Stimulated activated CD8-positive, alpha-beta memory T cell treated with anti-CD3 and anti-CD28 coated beads, Interleukin-12 subunit alpha, Interleukin-12 subunit beta, amount 100 ng/mL, for 1 hour (primary cell): Measurements from ENCODE around the gene SKP1.
A peak's percentile ranks its signal among the peaks of the same experiment; 100 is the strongest.

Experiments used
- DNase-seq: peaks from one replicate; pipeline ENCODE4 v3.0.0-alpha.2; 2020; ENCODE audit warnings: low read depth

SKP1 gene

DNA sequence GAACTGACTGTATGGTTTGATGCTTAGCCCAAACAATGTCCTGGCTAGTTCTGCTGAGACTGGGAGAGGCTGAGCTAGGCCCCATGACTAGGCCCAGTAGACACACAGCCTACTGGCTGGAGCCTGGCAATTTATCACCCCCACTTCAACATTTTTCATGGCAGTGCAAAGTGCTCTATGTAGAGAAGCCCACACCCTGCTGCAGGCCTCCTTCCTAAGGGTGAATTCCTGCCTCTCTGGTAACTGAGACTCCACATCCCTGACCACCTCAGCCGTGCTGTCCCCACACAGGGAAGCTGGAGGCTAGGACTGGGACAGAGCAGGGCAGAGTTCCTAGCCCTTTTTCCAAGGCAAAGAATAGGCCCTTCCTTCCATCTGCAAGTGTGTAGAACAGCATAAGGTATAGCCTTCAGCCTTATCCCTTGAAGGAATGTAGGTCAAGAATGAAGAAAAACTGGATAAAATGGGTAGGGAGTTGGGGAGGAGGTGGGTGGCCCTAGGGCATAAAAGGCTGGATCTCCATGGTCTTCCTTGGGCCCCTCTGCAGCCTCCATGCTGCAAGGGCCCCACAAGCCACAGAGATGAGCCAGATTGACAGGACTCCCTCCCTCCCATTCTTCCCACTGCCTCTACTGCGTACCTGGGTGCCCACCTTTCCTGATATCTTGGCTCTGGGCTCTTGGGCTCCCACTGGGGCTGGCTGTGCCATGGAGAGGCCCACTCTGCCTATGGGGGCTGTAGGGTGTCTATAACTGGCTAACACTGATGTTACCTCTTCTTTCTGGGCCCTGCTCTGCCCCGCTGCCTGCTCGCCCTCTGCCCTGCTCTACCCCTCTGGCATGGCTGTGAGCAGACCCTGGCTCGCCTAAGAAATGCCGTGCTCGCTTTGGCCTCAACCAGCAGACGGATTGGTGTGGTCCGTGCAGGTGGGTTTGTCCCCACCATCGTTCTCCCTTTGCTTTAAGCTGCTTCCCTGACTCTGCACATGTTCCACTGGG is 32.5 kb downstream of the SKP1 start:
- no peak for DNase-seq

DNA sequence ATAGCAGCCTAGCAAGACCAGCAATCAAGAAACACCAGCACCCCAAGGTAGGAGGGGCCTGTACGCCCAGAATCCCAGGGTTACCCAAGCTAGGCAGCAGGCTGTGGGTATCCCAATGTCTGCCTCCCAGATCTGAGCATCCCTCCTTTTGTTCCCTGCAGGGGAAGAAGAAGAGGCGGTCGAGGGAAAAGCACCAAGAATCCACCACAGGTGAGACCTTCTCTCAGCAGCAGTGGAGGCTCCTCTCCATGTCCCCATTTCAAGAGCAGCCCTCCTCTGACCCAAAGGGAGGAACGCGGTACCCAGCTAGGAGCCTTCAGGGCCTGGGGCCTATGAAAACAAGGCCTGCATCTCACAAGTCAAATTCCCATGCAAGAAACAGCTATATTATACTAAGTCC is 33.3 kb downstream of the SKP1 start:
- no peak for DNase-seq

DNA sequence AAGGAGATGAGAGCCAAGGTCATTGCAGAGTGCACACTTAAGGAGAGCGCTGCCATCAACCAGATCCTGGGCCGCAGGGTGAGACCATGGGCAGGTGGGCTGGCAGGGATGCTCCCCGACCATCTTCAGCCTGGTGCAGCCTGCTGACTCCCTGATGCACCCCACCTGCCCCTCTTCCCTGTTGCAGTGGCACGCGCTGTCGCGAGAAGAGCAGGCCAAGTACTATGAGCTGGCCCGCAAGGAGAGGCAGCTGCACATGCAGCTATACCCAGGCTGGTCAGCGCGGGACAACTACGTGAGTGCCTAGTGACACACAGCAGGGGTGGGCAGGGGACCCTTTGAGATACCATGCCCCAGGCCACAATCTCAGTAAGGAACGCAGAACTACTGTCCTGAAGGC is 33.9 kb downstream of the SKP1 start:
- no peak for DNase-seq

DNA sequence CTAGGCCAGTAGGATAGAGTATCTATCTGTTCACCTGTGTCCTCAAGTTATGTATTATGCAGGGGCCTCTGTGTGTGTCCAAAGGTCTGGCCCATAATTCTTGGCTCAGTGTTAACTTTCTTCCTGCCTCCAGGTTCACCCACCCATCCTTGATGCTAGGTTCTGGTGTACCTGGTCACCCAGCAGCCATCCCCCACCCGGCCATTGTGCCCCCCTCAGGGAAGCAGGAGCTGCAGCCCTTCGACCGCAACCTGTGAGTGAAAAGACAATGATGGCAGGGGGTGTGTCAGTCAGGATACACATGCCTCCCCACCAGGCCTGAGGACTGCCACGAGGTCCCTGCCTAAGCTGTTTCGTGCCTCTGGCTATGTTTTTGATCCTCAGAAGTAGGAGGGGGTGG is 34.7 kb downstream of the SKP1 start:
- DNase-seq: no peak

DNA sequence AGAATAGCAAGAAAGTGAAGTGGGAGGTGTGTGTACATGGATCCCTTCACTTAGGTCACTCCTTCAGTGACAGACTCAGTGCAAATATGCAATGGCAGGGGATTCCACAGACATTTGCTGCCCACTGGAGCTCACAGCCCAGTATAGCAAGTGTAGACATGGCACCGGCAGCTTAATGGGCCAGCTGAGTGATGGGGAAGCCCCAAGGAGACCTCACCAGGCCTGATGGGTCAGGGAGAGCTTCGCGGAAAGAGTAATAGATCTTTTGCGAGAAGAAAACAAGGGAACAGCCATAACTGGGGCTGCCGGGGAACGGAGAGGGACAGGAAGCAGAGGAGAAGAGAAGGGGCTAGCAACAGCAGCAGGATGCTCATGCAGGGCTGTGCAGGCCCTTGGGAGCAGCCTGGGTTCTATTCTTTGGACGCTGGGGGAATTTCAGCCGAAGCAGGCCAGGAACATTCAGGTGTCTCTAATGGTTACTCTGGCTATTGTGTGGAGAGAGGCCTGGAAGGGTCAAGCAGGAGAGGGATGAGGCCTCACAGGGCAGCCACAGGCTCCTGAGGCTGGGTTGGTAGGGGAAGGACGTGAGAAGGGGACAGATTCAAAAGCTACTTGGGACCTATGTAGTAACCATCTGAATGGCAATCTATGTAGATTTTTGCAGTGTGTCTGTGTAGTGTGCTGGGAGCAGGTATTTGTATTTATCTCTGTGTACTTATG is 35.3 kb downstream of the SKP1 start:
- no peak for DNase-seq

DNA sequence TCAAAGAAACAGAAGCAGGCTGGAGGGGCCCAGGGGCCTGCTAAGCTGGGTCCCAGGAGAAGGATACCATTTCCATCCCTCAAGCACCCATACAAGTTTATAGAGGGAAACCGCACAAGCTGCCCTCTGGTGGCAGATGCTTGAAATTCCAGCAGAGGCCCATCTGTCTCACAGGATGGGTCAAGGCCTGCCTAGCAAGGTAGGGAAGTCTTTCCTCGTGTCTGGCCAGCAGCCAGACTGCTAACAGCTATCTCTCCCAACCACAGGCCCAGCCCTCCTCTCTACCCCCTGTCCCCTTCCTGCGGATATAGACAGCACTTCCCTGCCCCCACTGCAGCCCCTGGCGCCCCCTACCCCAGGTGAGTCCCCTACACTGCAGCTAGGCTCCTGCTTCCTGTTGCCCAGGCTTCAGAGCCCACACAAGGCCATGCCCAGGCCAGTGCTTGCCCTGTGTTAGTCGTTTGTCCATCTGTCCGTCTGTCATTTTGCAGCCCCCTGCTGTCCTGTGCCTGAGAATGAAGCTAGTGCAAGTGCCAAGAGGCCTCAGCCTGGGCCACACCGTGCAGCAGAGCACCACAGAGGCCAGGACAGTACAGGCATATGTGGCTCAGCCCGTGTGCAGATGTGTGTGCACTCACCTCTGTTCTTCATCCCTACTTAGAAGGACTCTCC is 36.1 kb downstream of the SKP1 start:
- peak; percentile 46 for DNase-seq

DNA sequence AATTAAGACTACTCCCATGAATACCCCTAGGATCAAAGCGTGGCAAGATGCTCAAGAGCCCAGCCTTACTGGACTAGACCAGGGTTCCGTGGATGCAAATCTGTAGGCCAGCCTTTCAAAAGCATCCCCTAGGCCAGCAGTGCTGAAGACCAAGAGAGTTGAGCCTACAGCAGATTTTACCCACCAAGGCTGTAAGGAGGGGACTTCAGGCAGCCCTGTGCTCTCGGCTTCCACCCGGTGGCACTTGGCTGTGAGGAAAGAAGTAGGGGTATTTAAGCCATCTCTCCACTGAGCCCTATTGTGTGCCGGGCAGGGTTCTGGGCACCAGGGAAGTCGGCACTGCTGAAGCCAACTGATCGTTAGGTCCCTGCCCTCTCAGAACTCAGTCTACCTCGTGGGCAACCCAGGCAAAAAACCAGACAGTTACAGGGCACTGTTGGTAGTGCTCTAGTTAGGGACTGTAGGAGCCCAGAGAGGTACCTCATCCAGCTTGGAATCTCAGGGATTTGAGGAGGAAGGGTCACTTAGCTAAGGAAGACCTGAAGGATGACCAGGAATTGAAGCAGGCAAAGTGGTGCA is 36.8 kb downstream of the SKP1 start:
- no peak for DNase-seq

DNA sequence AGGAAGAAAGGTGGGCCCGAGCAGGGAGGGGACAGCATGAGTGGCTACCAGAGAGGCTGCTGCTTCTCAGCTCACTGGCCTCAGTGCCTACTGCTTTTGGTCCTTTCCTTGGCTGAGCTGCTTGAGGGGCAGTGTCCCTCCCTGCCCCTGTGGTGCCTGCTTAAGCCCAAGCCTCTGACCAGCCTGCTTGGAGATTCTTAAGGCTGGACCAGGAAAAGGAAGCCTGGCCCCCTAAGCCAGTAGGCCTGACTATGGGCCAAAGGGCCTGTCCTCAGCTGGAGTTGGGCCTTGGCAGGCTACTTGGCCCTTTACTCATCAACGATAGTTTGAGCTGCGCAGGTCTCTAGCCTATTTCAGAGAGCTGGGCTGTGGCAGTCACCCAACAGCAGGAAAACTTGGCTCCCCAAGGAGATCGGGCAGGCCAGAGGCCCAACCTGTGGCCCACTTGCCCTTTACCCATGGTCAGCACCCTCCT is 37.3 kb downstream of the SKP1 start:
- DNase-seq: no peak

DNA sequence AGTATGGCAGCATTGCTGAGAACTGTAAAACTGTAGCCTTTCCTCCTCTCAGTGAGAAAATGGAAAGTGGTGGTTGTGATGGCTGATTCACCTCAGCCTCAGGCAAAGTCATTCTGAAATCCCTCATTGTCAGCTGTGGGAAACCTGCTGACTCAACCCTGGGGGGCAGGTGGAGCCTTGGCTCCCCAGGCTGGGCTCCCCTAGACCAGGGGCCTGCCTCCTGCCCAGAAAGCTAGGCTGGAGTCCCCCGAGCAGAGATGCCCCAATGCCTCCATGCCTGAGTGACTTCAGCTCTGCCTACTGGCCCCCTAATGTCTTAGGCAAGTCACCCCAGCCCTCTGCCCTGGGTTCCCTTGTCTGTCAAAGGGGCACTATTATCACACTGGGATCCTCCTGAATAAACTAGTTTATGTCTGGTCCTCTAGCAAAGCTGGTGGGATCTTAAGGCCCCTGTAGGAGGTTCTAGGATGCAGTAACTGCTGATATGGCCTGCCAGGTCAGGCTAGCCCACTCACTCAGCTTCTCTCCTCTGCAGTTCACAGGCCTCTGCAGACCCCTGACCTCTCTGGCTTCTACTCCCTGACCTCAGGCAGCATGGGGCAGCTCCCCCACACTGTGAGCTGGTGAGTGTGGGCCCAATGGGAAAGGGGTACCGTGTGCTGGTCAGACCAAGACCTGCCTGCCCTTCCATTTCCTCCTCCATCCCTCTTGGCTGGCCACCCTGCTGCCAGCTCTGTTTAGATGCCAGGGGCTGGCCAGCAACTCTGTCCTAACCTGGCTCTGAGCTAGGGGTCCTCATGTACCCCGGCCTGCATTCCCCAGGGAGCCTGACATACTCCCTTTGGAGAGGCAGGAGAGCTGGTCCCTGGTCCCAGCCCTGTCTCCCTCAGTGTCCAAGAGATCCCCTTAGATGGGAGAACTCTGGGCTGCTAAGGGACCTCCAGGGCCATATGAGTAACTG is 38.1 kb downstream of the SKP1 start:
- DNase-seq: no peak

DNA sequence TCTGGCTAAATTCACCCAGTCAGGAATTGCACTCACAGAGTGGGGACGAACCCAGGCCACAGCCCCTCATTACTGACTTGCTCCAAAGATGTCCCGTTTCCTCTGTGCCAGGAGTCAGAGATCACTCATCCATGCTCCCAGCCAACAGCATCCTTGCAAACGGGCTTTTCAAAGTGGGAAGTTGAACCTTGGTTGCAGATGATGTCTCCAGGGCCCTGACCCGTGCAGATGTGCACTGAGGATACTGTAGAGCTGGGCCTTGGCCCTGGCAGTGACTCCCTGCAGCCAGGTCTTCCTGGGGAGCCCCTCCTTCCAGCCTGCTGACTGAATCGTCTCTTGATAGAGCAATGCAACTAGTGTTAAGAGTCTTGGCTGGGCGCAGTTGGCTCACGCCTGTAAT is 40.0 kb downstream of the SKP1 start:
- DNase-seq: no peak

DNA sequence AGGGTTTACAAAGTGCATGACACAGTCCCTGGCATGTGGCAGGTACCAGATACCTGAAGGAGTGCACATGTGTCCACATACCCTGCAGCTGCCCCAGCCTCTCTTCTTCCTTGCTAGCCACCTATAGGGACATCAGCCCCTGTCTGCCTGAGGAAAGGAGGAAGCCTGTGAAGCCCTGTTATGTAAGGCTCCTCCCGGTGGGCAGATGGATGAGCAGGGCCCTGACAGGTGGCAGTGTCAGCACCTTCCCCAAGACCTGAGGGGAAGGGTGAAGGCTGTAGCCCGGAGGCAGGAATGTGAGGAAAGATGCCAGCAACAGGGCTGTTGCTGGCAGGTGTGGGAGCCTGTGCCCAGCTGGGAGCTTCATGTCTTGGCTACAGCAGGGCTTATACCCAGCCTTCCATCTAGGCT is 40.5 kb downstream of the SKP1 start:
- DNase-seq: no peak

DNA sequence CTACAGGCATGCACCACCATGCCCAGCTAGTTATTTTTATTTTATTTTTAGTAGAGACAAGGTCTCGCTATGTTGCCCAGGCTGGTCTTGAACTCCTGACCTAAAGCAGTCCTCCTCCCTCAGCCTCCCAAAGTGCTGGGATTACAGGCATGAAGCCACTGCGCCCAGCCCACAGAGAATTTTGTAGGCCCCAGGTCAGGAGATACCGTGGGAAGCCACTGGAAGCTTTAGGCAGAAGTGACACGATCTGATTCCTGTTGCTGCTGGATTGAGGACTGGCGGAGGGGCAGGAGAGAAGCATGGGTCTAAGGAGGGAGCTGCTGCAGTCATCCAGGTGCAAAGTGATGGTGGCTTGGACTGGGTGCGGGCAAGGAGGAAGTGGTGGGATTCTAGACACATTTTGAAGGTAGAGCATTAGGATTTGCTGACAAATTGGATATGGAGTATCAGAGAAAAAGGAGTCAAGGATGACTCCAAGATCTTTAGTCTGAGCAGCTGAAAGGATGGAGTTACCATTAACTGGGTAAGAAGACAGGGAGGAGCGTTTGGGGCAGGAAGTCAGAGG is 41.6 kb downstream of the SKP1 start:
- DNase-seq: no peak

DNA sequence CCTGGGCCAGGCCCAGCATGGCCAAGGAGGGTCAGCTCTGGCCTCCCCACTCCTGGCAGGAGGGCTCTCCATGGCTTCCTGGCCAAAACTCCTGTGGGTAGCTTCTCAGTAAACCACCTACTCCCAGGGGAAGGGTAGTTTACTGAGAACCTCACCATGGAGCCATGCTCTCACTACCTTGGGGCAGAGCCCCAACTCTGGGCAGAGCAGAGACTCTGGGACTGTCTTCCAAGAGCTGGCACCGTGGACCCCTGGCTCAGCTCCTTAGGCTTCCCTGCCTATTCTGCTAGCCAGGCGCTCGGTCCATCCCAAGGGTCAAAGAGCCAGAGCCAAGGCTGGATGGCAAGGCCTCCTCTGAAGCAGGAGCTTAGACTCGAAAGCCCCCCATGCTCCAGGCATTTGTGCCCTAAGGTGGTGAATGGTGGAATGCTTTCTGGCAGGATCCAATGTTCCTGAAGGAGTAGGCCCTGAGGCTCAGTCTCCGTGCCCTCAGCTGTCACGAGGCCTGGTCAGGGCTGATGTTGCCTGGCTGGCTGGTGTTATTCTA is 42.7 kb downstream of the SKP1 start:
- no peak for DNase-seq

DNA sequence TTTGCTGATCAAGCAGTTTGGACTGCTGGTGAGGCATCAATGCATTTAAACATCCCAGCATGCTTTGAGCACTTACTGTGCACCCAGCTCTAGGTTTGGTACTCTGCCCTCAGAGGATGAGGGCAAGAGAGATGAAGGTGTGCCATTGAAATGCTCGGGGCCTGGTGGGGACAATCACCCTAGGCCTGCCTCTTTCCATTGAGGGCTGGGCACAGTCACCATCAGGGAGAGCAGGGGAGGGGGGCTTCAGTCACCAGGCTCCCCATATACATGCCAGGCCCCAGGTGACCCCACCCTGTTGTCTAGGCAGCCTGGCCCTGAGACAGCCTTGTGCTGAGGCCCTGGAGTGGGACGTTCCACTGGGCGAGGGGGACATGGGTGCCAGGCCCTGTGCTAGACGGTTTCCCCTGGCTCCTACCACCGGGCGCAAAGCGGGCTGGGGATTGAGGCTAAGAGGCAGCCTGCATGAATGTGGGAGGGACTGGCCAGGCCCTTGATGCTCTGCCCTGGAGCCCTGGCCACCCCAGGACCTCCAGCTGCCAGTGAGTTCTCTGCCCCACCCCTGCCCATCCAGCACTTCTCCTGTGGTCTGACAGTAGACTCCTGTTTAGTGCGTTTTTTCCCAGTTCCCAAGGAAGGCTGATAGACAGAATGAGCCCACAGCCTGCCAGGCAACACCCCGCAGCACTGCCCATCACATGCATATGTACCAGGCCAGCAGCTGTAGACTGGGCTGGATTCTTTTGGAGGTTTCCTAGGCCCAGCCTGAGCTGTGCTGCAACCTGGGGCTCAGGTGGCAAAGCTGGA is 43.4 kb downstream of the SKP1 start:
- DNase-seq: no peak

DNA sequence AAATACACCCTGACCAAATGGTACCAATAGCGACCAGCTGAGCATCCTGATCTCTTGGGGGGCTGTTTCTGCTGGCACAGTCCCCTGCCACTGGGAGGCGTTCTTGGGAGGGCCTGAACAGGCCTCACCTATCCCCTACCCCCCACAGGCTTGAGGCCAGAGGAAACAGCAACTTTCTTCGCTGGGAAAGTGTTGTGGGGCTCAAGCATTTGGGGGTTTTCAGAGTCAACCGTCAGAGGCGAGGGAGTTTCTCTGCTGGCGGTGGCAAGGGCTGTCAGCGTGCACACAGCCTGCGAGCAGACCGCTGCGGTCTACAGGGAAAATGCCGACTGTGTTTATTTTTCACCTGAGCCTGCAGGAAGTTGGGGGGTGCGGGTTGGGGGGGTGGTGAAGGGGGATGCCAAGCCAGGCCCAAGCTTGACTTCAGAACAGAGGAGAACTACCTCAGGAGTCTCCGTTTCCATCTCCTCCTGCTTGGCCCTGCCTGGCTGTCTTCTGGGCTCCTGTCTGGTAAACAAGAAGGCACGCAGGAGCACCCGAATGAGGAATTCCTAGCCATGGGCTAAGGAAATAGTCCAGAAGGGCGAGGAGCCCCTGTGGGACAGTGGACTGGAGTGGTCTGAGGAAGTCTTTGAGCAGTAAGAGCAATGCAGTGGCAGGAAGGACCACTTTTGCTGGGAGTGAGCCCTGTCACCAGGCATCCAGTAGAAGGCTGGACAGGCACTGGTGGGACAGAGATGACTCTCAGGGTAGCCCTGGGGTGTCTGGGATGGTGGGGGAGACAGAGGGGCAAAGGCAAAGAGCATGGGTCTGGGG is 44.2 kb downstream of the SKP1 start:
- DNase-seq: peak; percentile 70

DNA sequence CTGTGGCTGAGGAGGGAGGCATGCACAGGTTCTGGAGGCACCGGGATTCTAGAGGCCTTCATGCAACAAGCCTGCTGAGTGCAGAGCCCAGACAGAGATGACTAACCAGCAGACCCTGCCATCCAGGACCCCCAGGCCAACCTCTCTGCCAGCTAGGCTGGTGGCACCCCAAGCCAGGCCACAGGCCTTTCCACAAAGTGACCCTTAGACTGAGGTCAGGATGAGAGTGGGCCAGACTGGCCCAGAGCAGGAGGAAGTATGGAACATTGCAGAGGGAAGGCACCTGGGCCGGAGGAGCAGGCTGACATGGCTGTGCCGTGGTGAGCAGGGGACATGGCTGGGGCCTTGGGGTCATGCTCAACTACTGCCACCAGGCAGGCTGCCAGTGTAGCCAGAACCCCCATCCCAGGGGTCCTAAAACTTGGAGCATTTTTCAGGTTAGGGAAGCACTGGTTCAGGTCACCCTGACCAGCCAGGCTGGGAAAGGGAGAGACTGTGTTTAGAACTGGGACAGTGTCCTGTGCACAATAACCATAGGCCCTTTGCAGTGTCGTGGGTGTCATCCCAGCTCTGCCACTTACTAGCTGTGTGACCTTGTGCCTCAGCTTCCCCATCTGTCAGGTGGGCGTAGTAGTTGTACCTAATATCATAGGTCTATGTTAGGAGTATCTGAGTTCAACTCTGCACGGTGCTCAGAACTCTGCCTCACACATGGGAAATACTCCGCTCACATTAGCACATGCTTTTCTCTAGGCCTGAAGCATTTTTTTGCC is 45.0 kb downstream of the SKP1 start:
- DNase-seq: no peak

DNA sequence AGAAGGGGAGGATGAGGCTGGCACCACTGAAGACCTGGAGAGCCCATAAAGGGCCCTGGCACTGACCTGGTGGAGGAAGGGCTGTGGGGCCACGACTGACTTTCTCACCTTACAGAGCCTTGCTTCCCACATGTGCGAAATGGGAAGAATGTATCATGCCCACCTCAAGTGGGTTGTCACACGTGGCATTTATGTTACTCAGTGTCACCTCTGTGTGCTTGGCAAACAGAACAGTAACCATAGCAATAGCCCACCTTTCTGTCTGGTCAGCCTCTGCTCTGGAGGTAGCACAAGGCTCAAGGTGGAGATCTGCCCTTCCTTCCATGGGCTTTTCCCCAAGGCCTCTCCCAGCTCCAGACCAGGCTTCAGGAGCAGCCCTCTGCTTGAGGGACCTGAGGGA is 45.6 kb downstream of the SKP1 start:
- no peak for DNase-seq
